MV-4-11 (cell line): ENCODE measurements around the gene SIGLEC9.

Experiments used
- DNase-seq: peaks from one replicate; lab custom pipeline; 2025; lab: John Stamatoyannopoulos, UW

SIGLEC9 gene

GRCh38 chr19:51124729-51125128 lies at the start of gene SIGLEC9:
Gene SIGLEC9 (plus strand): TSS chr19:51124906. CDS start chr19:51124975, 69 bp downstream.
- peak; percentile 24 for DNase-seq

- DNase-seq: no peak
Observed at GRCh38 chr19:51075998-51076397, 48.7 kb upstream of the SIGLEC9 start.

GRCh38 chr19:51076631-51077213 lies 48.0 kb upstream of the SIGLEC9 start:
- DNase-seq: no peak

GRCh38 chr19:51078104-51078503 lies 46.6 kb upstream of the SIGLEC9 start:
- DNase-seq: no peak

GRCh38 chr19:51078731-51079130 lies 46.0 kb upstream of the SIGLEC9 start:
- no peak for DNase-seq

GRCh38 chr19:51079481-51080110 lies 45.1 kb upstream of the SIGLEC9 start:
- DNase-seq: no peak

- DNase-seq: no peak
Observed at GRCh38 chr19:51081476-51081875, 43.2 kb upstream of the SIGLEC9 start.

- DNase-seq: no peak
Observed at GRCh38 chr19:51082611-51083010, 42.1 kb upstream of the SIGLEC9 start, which contains the start of gene KLK14. Gene KLK14 (minus strand): TSS chr19:51082887. CDS start chr19:51082614, 273 bp downstream.

GRCh38 chr19:51083181-51083580 lies 41.5 kb upstream of the SIGLEC9 start:
- no peak for DNase-seq

GRCh38 chr19:51083783-51084182 lies 40.9 kb upstream of the SIGLEC9 start:
- no peak for DNase-seq

- no peak for DNase-seq
Observed at GRCh38 chr19:51084505-51084904, 40.2 kb upstream of the SIGLEC9 start.

GRCh38 chr19:51086153-51086850 lies 38.4 kb upstream of the SIGLEC9 start:
- no peak for DNase-seq

- DNase-seq: no peak
Observed at GRCh38 chr19:51089786-51090185, 34.9 kb upstream of the SIGLEC9 start.

GRCh38 chr19:51090471-51090870 lies 34.2 kb upstream of the SIGLEC9 start:
- no peak for DNase-seq

- DNase-seq: no peak
Observed at GRCh38 chr19:51091126-51091525, 33.6 kb upstream of the SIGLEC9 start.

GRCh38 chr19:51091895-51092873 lies 32.5 kb upstream of the SIGLEC9 start:
- DNase-seq: no peak

- no peak for DNase-seq
Observed at GRCh38 chr19:51093101-51093500, 31.6 kb upstream of the SIGLEC9 start.

- DNase-seq: no peak
Observed at GRCh38 chr19:51093510-51094345, 31.0 kb upstream of the SIGLEC9 start.

- peak; percentile 21 for DNase-seq
Observed at GRCh38 chr19:51094696-51095279, 29.9 kb upstream of the SIGLEC9 start.

- peak; percentile 41 for DNase-seq
Observed at GRCh38 chr19:51096473-51097165, 28.1 kb upstream of the SIGLEC9 start.
